IPS DF 6.9 (cell line): ENCODE measurements around the gene ITGA4.

Source experiments
- DNase-seq: peaks from one replicate; pipeline ENCODE4 v3.0.0-alpha.2; 2013; ENCODE audit warnings: low read depth, low spot score
- H3K27ac ChIP-seq: one replicate; pipeline ENCODE4 v1.5.1; 2013; ENCODE audit warnings: low read length, control low read depth
- H3K27me3 ChIP-seq: 2 replicates; pipeline ENCODE4 v1.6.1; 2013; ENCODE audit warnings: mild to moderate bottlenecking, low read length; ENCODE audit not compliant: control insufficient read depth, insufficient read depth
- H3K36me3 ChIP-seq: 2 replicates; pipeline ENCODE4 v1.6.1; 2013; ENCODE audit warnings: low read length; ENCODE audit not compliant: control insufficient read depth, insufficient read depth
- H3K4me1 ChIP-seq: 2 replicates; pipeline ENCODE4 v1.6.1; 2013; ENCODE audit warnings: low read length; ENCODE audit not compliant: control insufficient read depth, insufficient read depth
- H3K4me3 ChIP-seq: 2 replicates; pipeline ENCODE4 v1.5.1; 2013; ENCODE audit warnings: mild to moderate bottlenecking, low read length
- H3K9me3 ChIP-seq: 2 replicates; pipeline ENCODE4 v1.6.1; 2013; ENCODE audit warnings: low read length, inconsistent platforms; ENCODE audit not compliant: control insufficient read depth, insufficient read depth
- WGBS: extraction: QIAGEN DNeasy Blood & Tissue Kit; methylation state at CpG from one replicate; pipeline ENCODE4 v1.1.7; 2013; ENCODE audit warnings: mixed read lengths, missing lambda C conversion rate; ENCODE audit not compliant: insufficient read length, insufficient coverage; 5-methylcytosine and 5-hydroxymethylcytosine counted together

Gene ITGA4

DNA sequence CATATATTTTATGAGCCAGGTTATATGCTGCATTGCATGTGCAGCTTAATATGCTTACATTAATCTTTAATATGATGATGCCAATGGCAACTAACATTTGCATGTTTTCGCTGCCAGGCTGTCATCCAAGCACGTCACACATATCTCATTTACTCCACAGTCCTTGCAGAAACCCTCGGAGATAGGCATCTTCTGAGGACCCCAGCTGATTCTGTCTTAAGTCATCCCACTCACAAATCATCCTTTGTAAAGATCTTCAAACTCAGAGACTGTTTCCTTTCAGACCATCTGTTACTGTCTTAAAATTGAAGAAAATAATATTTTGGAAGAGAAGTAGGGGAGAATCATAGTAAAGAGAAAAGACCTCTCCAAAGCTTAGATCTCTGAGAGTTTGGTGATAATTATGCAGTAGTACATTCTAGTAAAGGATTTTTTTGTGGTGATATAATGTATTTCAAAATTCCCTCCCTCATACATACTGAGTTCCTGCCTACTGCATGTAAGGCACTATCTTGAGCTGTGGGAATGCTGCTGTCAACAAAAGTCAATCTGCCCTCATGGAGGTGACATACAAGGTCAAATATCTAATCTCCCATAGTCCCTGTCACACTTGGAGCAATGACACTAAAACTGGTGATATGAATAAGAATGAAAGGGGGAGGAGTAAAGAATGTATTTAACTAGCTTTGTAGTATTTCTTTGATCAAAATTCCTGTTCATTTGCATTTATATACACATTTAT is 11.0 kb downstream of the ITGA4 start:
- no CpG with 5 or more reads among the region's 3 CpGs for WGBS
- H3K27ac ChIP-seq = no peak overlapping the region
- H3K36me3 ChIP-seq = no peaks in the 10 kb centered on the region
- no peaks in the 10 kb centered on the region for H3K4me1 ChIP-seq
- no peaks in the 10 kb centered on the region for H3K27me3 ChIP-seq
- DNase-seq = no peak
- H3K4me3 ChIP-seq = no peak overlapping the region
- H3K9me3 ChIP-seq = no peaks in the 10 kb centered on the region

GRCh38 chr2:181468811-181469210 is 11.6 kb downstream of the ITGA4 start:
- H3K27ac ChIP-seq = no peak overlapping the region
- no peaks in the 10 kb centered on the region for H3K27me3 ChIP-seq
- WGBS = no CpG with 5 or more reads among the region's 1 CpG
- DNase-seq = no peak
- H3K4me3 ChIP-seq = no peak overlapping the region
- no peaks in the 10 kb centered on the region for H3K9me3 ChIP-seq
- H3K4me1 ChIP-seq = no peaks in the 10 kb centered on the region
- no peaks in the 10 kb centered on the region for H3K36me3 ChIP-seq

GRCh38 chr2:181471226-181471625 is 14.0 kb downstream of the ITGA4 start:
- Histone ChIP-seq H3K36me3 (no peaks in the 10 kb centered on the region), H3K9me3 (no peaks in the 10 kb centered on the region), H3K4me3 (no peak overlapping the region), H3K27ac (no peak overlapping the region), H3K4me1 (no peaks in the 10 kb centered on the region), H3K27me3 (no peaks in the 10 kb centered on the region)
- WGBS = no CpG with 5 or more reads among the region's 3 CpGs
- no peak for DNase-seq

DNA sequence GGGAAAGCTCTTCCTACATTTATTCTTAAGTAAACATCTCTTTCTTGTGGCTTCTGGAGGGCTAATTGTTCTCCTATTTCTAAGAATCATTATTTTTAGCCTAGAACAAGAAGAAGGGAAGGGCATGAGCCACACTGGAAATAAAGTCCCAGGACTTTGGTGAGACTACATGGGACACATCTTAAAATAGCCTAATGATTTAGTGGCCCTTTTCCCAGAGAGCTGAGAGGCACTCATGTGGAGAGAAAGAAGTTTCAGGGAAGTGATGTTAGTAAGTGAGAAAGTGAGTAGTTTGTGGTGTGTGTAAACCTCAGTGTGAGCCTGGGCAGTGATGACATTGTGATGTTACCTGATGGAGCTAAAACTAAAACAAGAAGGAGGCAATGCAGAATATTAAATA is 14.6 kb downstream of the ITGA4 start:
- no peak overlapping the region for H3K4me3 ChIP-seq
- H3K27me3 ChIP-seq = no peaks in the 10 kb centered on the region
- no peak for DNase-seq
- H3K9me3 ChIP-seq = no peaks in the 10 kb centered on the region
- no peaks in the 10 kb centered on the region for H3K36me3 ChIP-seq
- H3K27ac ChIP-seq = no peak overlapping the region
- no peaks in the 10 kb centered on the region for H3K4me1 ChIP-seq

- H3K27ac ChIP-seq = no peak overlapping the region
- DNase-seq = no peak
- H3K4me3 ChIP-seq = no peak overlapping the region
- no CpG with 5 or more reads among the region's 6 CpGs for WGBS
- no peaks in the 10 kb centered on the region for H3K27me3 ChIP-seq
- H3K36me3 ChIP-seq = no peaks in the 10 kb centered on the region
- no peaks in the 10 kb centered on the region for H3K9me3 ChIP-seq
- H3K4me1 ChIP-seq = no peaks in the 10 kb centered on the region
Measured at GRCh38 chr2:181472990-181473389, 15.8 kb downstream of the ITGA4 start.

- WGBS = no CpG with 5 or more reads among the region's 3 CpGs
- H3K4me1 ChIP-seq = no peaks in the 10 kb centered on the region
- no peaks in the 10 kb centered on the region for H3K9me3 ChIP-seq
- H3K27me3 ChIP-seq = no peaks in the 10 kb centered on the region
- H3K4me3 ChIP-seq = no peak overlapping the region
- H3K36me3 ChIP-seq = no peaks in the 10 kb centered on the region
- DNase-seq = no peak
- no peak overlapping the region for H3K27ac ChIP-seq
Measured at GRCh38 chr2:181474222-181474881, 17.2 kb downstream of the ITGA4 start.

- H3K27me3 ChIP-seq = no peaks in the 10 kb centered on the region
- no peaks in the 10 kb centered on the region for H3K36me3 ChIP-seq
- H3K4me3 ChIP-seq = no peak overlapping the region
- DNase-seq = no peak
- H3K4me1 ChIP-seq = no peaks in the 10 kb centered on the region
- WGBS = no CpG with 5 or more reads among the region's 2 CpGs
- no peak overlapping the region for H3K27ac ChIP-seq
- no peaks in the 10 kb centered on the region for H3K9me3 ChIP-seq
Measured at GRCh38 chr2:181483211-181483610, 26.0 kb downstream of the ITGA4 start.

- Histone ChIP-seq H3K9me3 (no peaks in the 10 kb centered on the region), H3K36me3 (no peaks in the 10 kb centered on the region), H3K4me3 (no peak overlapping the region), H3K27me3 (no peaks in the 10 kb centered on the region), H3K4me1 (no peaks in the 10 kb centered on the region), H3K27ac (no peak overlapping the region)
- WGBS = no CpG with 5 or more reads among the region's 1 CpG
- no peak for DNase-seq
Measured at GRCh38 chr2:181483876-181484275, 26.7 kb downstream of the ITGA4 start.

- Histone ChIP-seq H3K36me3 (no peaks in the 10 kb centered on the region), H3K9me3 (no peaks in the 10 kb centered on the region), H3K4me1 (no peaks in the 10 kb centered on the region), H3K27me3 (no peaks in the 10 kb centered on the region), H3K27ac (no peak overlapping the region), H3K4me3 (no peak overlapping the region)
- no CpG with 5 or more reads among the region's 5 CpGs for WGBS
- no peak for DNase-seq
Measured at GRCh38 chr2:181484851-181485637, 27.9 kb downstream of the ITGA4 start.

DNA sequence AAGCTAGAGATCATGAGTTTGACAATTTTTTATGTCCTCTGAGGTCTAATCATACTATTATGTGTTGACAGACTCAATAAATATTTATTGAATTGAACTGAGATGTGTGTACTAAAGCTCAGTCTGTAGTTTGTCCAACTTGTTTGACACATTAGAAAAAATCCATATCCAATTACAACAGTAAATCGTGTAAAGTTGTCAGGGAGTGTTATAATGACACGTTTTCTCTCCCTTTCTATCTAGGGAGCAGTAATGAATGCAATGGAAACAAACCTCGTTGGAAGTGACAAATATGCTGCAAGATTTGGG is 28.4 kb downstream of the ITGA4 start:
- DNase-seq = no peak
- no peak overlapping the region for H3K27ac ChIP-seq
- H3K36me3 ChIP-seq = no peaks in the 10 kb centered on the region
- H3K27me3 ChIP-seq = no peaks in the 10 kb centered on the region
- H3K9me3 ChIP-seq = no peaks in the 10 kb centered on the region
- WGBS = no CpG with 5 or more reads among the region's 3 CpGs
- H3K4me1 ChIP-seq = no peaks in the 10 kb centered on the region
- no peak overlapping the region for H3K4me3 ChIP-seq
